CD4-positive, alpha-beta T cell treated with Interleukin-15 for 4 hours (primary cell): ENCODE results near the gene PHLDA2.

Experiments
- DNase-seq: peaks from one replicate; pipeline ENCODE4 v3.0.0-alpha.2; 2020; ENCODE audit warnings: low spot score

PHLDA2 gene

GRCh38 chr11:2928605-2929530 is at the start of gene PHLDA2:
Gene PHLDA2 (minus strand): TSS chr11:2929420. CDS start chr11:2929364, 56 bp downstream.
- peak; percentile 48 for DNase-seq

- DNase-seq, result no peak
These were observed 47.9 kb upstream of the PHLDA2 start for GRCh38 chr11:2977113-2977512.

- no peak for DNase-seq
These were observed 47.3 kb upstream of the PHLDA2 start for GRCh38 chr11:2976294-2977063.

- DNase-seq, result peak; percentile 45
These were observed 46.4 kb upstream of the PHLDA2 start for GRCh38 chr11:2975594-2975993.

GRCh38 chr11:2974272-2974671 is 45.1 kb upstream of the PHLDA2 start:
- DNase-seq, result no peak

- DNase-seq, result no peak
These were observed 39.2 kb upstream of the PHLDA2 start for GRCh38 chr11:2968341-2968900.

- DNase-seq, result no peak
These were observed 35.6 kb upstream of the PHLDA2 start for GRCh38 chr11:2964782-2965181.

GRCh38 chr11:2963761-2964160 is 34.5 kb upstream of the PHLDA2 start:
- DNase-seq, result no peak

- DNase-seq, result no peak
These were observed 34.0 kb upstream of the PHLDA2 start for GRCh38 chr11:2963112-2963754.

- DNase-seq, result no peak
These were observed 31.9 kb upstream of the PHLDA2 start for GRCh38 chr11:2961080-2961479.

GRCh38 chr11:2960139-2960538 is 30.9 kb upstream of the PHLDA2 start:
- no peak for DNase-seq

GRCh38 chr11:2958251-2958650 is 29.0 kb upstream of the PHLDA2 start:
- DNase-seq, result no peak

- DNase-seq, result no peak
These were observed 26.8 kb upstream of the PHLDA2 start for GRCh38 chr11:2955906-2956476.

- no peak for DNase-seq
These were observed 25.0 kb upstream of the PHLDA2 start for GRCh38 chr11:2954263-2954662.

GRCh38 chr11:2952290-2952689 is 23.1 kb upstream of the PHLDA2 start:
- no peak for DNase-seq

GRCh38 chr11:2951231-2952110 is 22.3 kb upstream of the PHLDA2 start:
- DNase-seq, result peak; percentile 18

- DNase-seq, result no peak
These were observed 21.6 kb upstream of the PHLDA2 start for GRCh38 chr11:2950825-2951224.

GRCh38 chr11:2949920-2950319 is 20.7 kb upstream of the PHLDA2 start:
- no peak for DNase-seq

- no peak for DNase-seq
These were observed 18.5 kb upstream of the PHLDA2 start for GRCh38 chr11:2947744-2948143.

- no peak for DNase-seq
These were observed 16.6 kb upstream of the PHLDA2 start for GRCh38 chr11:2945757-2946287.
